GM12878 (cell line): ENCODE data around the gene GPRIN2. TPM values are rescaled to one million over a fixed set of nuclear protein-coding genes. Genes with fewer than 3 reads are reported as not detected.
"Not testable (repeated sequence)": the region's sequence is repeated elsewhere in the genome, so short reads cannot be mapped to it uniquely, and the experiment has no call there.

Experiments used
- ATAC-seq: fragments of 200-7000 bp; cut with Tn5 transposase; 3 replicates; pipeline ENCODE4 v1.9.1; 2020; ENCODE audit warnings: mild to moderate bottlenecking, moderate library complexity
- BruUV-seq: library from RNA; stranded (reverse); fragments of 400-500 nt; replicated peaks from 2 replicates; lab custom pipeline; 2021; lab: Mats Ljungman, UMichigan
- CTCF ChIA-PET: fragments of 300-600 bp; sonication (Branson Sonifier 250); formaldehyde crosslinking; extraction: SDS; loops from one replicate; lab custom pipeline; 2021; ENCODE audit warnings: inconsistent platforms; lab: Yijun Ruan, JAX
- POLR2A ChIA-PET: fragments of 350-600 bp; formaldehyde crosslinking; extraction: SDS; loops from one replicate; lab custom pipeline; 2021; ENCODE audit warnings: inconsistent platforms; lab: Charles Lee
- RAD21 ChIA-PET: fragments of 300-600 bp; sonication (Branson Sonifier 250); formaldehyde crosslinking; loops from one replicate; lab custom pipeline; 2023; ENCODE audit warnings: antibody characterized with exemption; ENCODE audit not compliant: unreplicated experiment; lab: Charles Lee
- SMC1A ChIA-PET: fragments of 300-600 bp; sonication (Branson Sonifier 250); formaldehyde crosslinking; loops from one replicate; lab custom pipeline; 2023; ENCODE audit not compliant: unreplicated experiment, uncharacterized antibody; lab: Charles Lee
- DNase-seq: peaks from one replicate; pipeline ENCODE4 v3.0.0-alpha.2; 2011; ENCODE audit warnings: low read depth, low spot score
- FAIRE-seq: peaks from 3 replicates; lab custom pipeline; 2011; peaks lifted over from hg19 to GRCh38; lab: Jason Lieb, UNC
- H2AFZ ChIP-seq: 2 replicates; pipeline ENCODE4 v1.6.0; 2011; ENCODE audit warnings: low read depth, low read length, control low read depth; ENCODE audit not compliant: control insufficient read depth
- H3K27ac ChIP-seq: 2 replicates; pipeline ENCODE4 v1.5.1; 2011; ENCODE audit warnings: control low read depth; ENCODE audit not compliant: control insufficient read depth, insufficient read depth
- H3K27me3 ChIP-seq, 2 experiments: replicated peaks in 1 of 2; 2 replicates each; pipeline versions ENCODE4 v1.6.0 to v1.6.1; 2011; ENCODE audit warnings: low read length in 1 of 2; ENCODE audit not compliant: control insufficient read depth in 2 of 2, insufficient read depth in 2 of 2
- H3K36me3 ChIP-seq, 2 experiments: 2 replicates each; pipeline ENCODE4 v1.5.1; 2011; ENCODE audit warnings: low read length in 1 of 2; ENCODE audit not compliant: control insufficient read depth in 2 of 2, insufficient read depth in 2 of 2
- H3K4me1 ChIP-seq: 2 replicates; pipeline ENCODE4 v1.6.1; 2011; ENCODE audit warnings: mild to moderate bottlenecking, low read length, moderate library complexity, mixed read lengths; ENCODE audit not compliant: control insufficient read depth, insufficient read depth
- H3K4me2 ChIP-seq: 2 replicates; pipeline ENCODE4 v1.6.0; 2011; ENCODE audit warnings: control low read depth; ENCODE audit not compliant: control insufficient read depth, insufficient read depth
- H3K4me3 ChIP-seq: fragments of 200-600 bp; sonication (generic); 2 replicates; pipeline ENCODE4 v1.5.1; 2016
- H3K79me2 ChIP-seq: 2 replicates; pipeline ENCODE4 v1.6.0; 2011; ENCODE audit warnings: low read length; ENCODE audit not compliant: control insufficient read depth, insufficient read depth
- H3K9ac ChIP-seq: 2 replicates; pipeline ENCODE4 v1.8.0; 2011; ENCODE audit warnings: low read length, control low read depth, mixed read lengths; ENCODE audit not compliant: control insufficient read depth, insufficient read depth
- H3K9me3 ChIP-seq: replicated peaks from 3 replicates; pipeline ENCODE4 v1.5.1; 2011; ENCODE audit warnings: mild to moderate bottlenecking, low read length; ENCODE audit not compliant: control insufficient read depth, insufficient read depth
- H4K20me1 ChIP-seq: 2 replicates; pipeline ENCODE4 v1.6.0; 2011; ENCODE audit not compliant: control insufficient read depth, insufficient read depth
- WGBS: methylation state at CpG from one replicate; pipeline ENCODE4 v1.1.6; 2016; ENCODE audit warnings: low lambda C conversion rate; ENCODE audit not compliant: insufficient replicate concordance, insufficient coverage; ENCODE audit errors: missing lambda C conversion rate; 5-methylcytosine and 5-hydroxymethylcytosine counted together
- in situ Hi-C: fragments of 300-500 bp; cut with MboI; formaldehyde crosslinking; loops from 9 replicates; pipeline ENCODE4 v1.14.3; 2018; ENCODE audit warnings: mixed read lengths
- intact Hi-C: fragments of 100-400 bp; cut with micrococcal nuclease; formaldehyde crosslinking; loops from one replicate; pipeline ENCODE4 v1.14.2; 2022; ENCODE audit not compliant: unreplicated experiment
- polyA plus RNA-seq, 11 experiments: library from polyadenylated mRNA; depleted of rRNA in 4 of 11; unstranded in 6 of 11; stranded (reverse) in 5 of 11; fragments of >200 nt; fragmentation: Nextera tagmentation in 4 of 11; fragmentation: Illumina TruSeq in 1 of 11; extraction: Ambion mirVana in 4 of 11; extraction: Trizol in 1 of 11; gene quantifications; 1 replicate in 1 of 11; 2 replicates in 10 of 11; pipeline versions ENCODE4 v1.2.1 to v1.2.3, GENCODE V29; 2011 to 2016; ENCODE audit warnings: inconsistent platforms in 2 of 11, missing spikeins in 2 of 11, low read depth in 1 of 11
- total RNA-seq, 4 experiments: library from RNA; depleted of rRNA in 3 of 4; stranded (reverse); fragments of >200 nt in 3 of 4; fragmentation: Illumina TruSeq in 1 of 4; extraction: Trizol in 1 of 4; gene quantifications; 2 replicates each; pipeline versions ENCODE4 v1.2.1 to v1.2.3, GENCODE V29; 2013 to 2021

Gene GPRIN2
- total and polyA plus RNA-seq, 10 of the 15 experiments (the other 5 are each of a cell fraction or from before 2014, with no cell fraction given): 0.13 TPM; not detected in 9

- BruUV-seq, H3K4me1 ChIP-seq, SMC1A ChIA-PET, H3K36me3 ChIP-seq, RAD21 ChIA-PET, H3K79me2 ChIP-seq, in situ Hi-C loops, H3K9me3 ChIP-seq, H4K20me1 ChIP-seq, intact Hi-C loops, H3K9ac ChIP-seq, H3K27ac ChIP-seq, POLR2A ChIA-PET, H2AFZ ChIP-seq, H3K4me2 ChIP-seq, DNase-seq, H3K4me3 ChIP-seq, H3K27me3 ChIP-seq, CTCF ChIA-PET: not testable (repeated sequence)
- no CpG with 5 or more reads among the region's 4 CpGs for WGBS
- FAIRE-seq: peak; percentile 35
- ATAC-seq: peak; percentile 59
Measured at GRCh38 chr10:46596570-46596969, 40.1 kb upstream of the GPRIN2 start.

- H4K20me1 ChIP-seq, FAIRE-seq, H3K9me3 ChIP-seq, H3K4me2 ChIP-seq, RAD21 ChIA-PET, SMC1A ChIA-PET, in situ Hi-C loops, H3K27me3 ChIP-seq, H3K4me3 ChIP-seq, POLR2A ChIA-PET, ATAC-seq, DNase-seq, CTCF ChIA-PET, H3K9ac ChIP-seq, H2AFZ ChIP-seq, H3K36me3 ChIP-seq, H3K79me2 ChIP-seq, H3K27ac ChIP-seq, intact Hi-C loops, BruUV-seq, H3K4me1 ChIP-seq: not testable (repeated sequence)
- 50% methylated on average over 5 of the region's 6 CpGs for WGBS
Measured at GRCh38 chr10:46594453-46595063, 38.1 kb upstream of the GPRIN2 start.

GRCh38 chr10:46593307-46593706, 36.8 kb upstream of the GPRIN2 start:
- H3K79me2 ChIP-seq, H3K9ac ChIP-seq, H3K27ac ChIP-seq, H2AFZ ChIP-seq, H3K4me1 ChIP-seq, in situ Hi-C loops, H4K20me1 ChIP-seq, ATAC-seq, BruUV-seq, FAIRE-seq, CTCF ChIA-PET, H3K4me2 ChIP-seq, H3K27me3 ChIP-seq, H3K9me3 ChIP-seq, H3K36me3 ChIP-seq, H3K4me3 ChIP-seq, intact Hi-C loops, DNase-seq, SMC1A ChIA-PET, RAD21 ChIA-PET, POLR2A ChIA-PET: not testable (repeated sequence)
- 74% methylated on average over 5 of the region's 13 CpGs for WGBS

GRCh38 chr10:46591053-46591452, 34.6 kb upstream of the GPRIN2 start:
- intact Hi-C loops, SMC1A ChIA-PET, H3K36me3 ChIP-seq, H4K20me1 ChIP-seq, H3K79me2 ChIP-seq, ATAC-seq, CTCF ChIA-PET, H2AFZ ChIP-seq, RAD21 ChIA-PET, H3K27ac ChIP-seq, H3K4me2 ChIP-seq, H3K4me1 ChIP-seq, POLR2A ChIA-PET, H3K9me3 ChIP-seq, DNase-seq, FAIRE-seq, BruUV-seq, H3K4me3 ChIP-seq, H3K27me3 ChIP-seq, in situ Hi-C loops, H3K9ac ChIP-seq: not testable (repeated sequence)
- no CpG with 5 or more reads among the region's 8 CpGs for WGBS
